ENCODE data around the gene ZSWIM6. TPM values are rescaled to one million over a fixed set of nuclear protein-coding genes. Genes with fewer than 3 reads are reported as not detected.

ZSWIM6 gene
- total RNA-seq, 1 experiment from 2014 or later, result 10.0 TPM

DNA sequence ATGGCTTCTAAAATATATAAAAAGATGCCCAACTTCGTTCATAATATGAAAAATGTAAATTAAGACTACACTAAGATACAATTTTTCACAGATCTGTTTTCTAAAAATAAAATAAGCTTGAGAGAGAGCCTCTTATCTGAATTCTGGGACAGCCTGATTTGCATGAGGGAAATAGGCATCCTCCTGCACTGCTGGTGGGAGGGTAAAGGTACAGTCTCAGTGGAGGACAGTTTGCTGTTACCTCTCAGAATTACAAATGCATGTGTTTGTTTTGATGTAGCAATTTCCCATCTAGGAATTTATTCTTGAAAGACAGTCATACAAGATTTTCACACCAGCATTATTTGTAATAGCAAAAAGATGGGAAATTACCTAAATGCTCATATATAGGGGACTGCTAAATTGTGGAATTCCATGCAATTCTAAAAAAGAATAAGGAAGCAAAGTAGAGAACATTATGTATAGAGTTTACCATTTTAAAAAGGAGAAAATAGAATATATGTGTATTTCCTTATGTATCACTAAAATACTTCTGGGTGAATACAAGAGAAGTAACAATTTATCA, 75.7 kb downstream of the ZSWIM6 start:
- no peak for TF ChIP-seq CTCF (IDR thresholded peaks at IDR 0.05; ENCODE audit: insufficient read depth in 1 of 2, low read depth in 1 of 2, low read length in 1 of 2, severe bottlenecking in 1 of 2, unreplicated experiment in 1 of 2)
- Mint-ChIP-seq H3K27me3 (ENCODE audit: insufficient read depth, unreplicated experiment) (no peaks in the 10 kb centered on the region), H3K4me3 (ENCODE audit: unreplicated experiment) (peak overlapping the region; percentile 84), H3K27ac (ENCODE audit: unreplicated experiment) (peak overlapping the region; percentile 85), H3K4me1 (ENCODE audit: low read depth, unreplicated experiment) (peaks cover 27% of the 10 kb centered on the region), H3K9me3 (ENCODE audit: unreplicated experiment) (no peaks in the 10 kb centered on the region), H3K36me3 (ENCODE audit: insufficient read depth, unreplicated experiment) (peaks cover 11% of the 10 kb centered on the region)
- no TSS peak for BruUV-seq (replicated peaks)
- ChIA-PET POLR2A (interaction anchor here (0.6 to 1.0 kb wide), 2 partner anchors 77 to 103 kb away, joined by 3 to 13 read pairs; no protein-coding TSS in a partner anchor), CTCF (no interaction called here)
- H3K9me3 ChIP-seq, result no peaks in the 10 kb centered on the region
- H3K4me3 ChIP-seq (ENCODE audit: low read depth, low read length), result peak overlapping the region; percentile 31
- H3K36me3 ChIP-seq (ENCODE audit: control insufficient read depth, insufficient read depth, low read length), result no peaks in the 10 kb centered on the region
- peaks cover 18% of the 10 kb centered on the region for H3K4me1 ChIP-seq
- intact Hi-C loops (cut with micrococcal nuclease; ENCODE audit: unreplicated experiment), result loop anchor here (1.0 kb wide), 1 partner anchor 76 kb away; no protein-coding TSS in a partner anchor
- no peaks in the 10 kb centered on the region for H3K27me3 ChIP-seq (replicated peaks; ENCODE audit: control insufficient read depth, insufficient read depth, low read length)
- no peak for DNase-seq

- peaks cover 27% of the 10 kb centered on the region for H3K4me1 Mint-ChIP-seq (ENCODE audit: low read depth, unreplicated experiment)
Observed at GRCh38 chr5:61408476-61409168, 76.6 kb downstream of the ZSWIM6 start.

More at GRCh38 chr5:61408476-61409168, 76.6 kb downstream of the ZSWIM6 start:
- no peaks in the 10 kb centered on the region for H3K9me3 ChIP-seq
- Mint-ChIP-seq H3K4me3 (ENCODE audit: unreplicated experiment) (peak overlapping the region; percentile 84), H3K9me3 (ENCODE audit: unreplicated experiment) (no peaks in the 10 kb centered on the region), H3K27me3 (ENCODE audit: insufficient read depth, unreplicated experiment) (no peaks in the 10 kb centered on the region), H3K36me3 (ENCODE audit: insufficient read depth, unreplicated experiment) (peaks cover 11% of the 10 kb centered on the region), H3K27ac (ENCODE audit: unreplicated experiment) (peak overlapping the region; percentile 85)
- DNase-seq, result peak; percentile 97 to 98
- ChIA-PET POLR2A (interaction anchor here (0.6 to 1.0 kb wide), 3 partner anchors 46 to 77 kb away, joined by 7 to 13 read pairs (median 7); no protein-coding TSS in a partner anchor), CTCF (interaction anchor here (0.6 kb wide), 2 partner anchors 27 to 351 kb away, joined by 3 read pairs; no protein-coding TSS in a partner anchor)
- intact Hi-C loops (cut with micrococcal nuclease; ENCODE audit: unreplicated experiment), result loop anchor here (1.0 kb wide), 1 partner anchor 77 kb away; no protein-coding TSS in a partner anchor
- peak overlapping the region; percentile 31 for H3K4me3 ChIP-seq (ENCODE audit: low read depth, low read length)
- no peaks in the 10 kb centered on the region for H3K36me3 ChIP-seq (ENCODE audit: control insufficient read depth, insufficient read depth, low read length)
- H3K27me3 ChIP-seq (replicated peaks; ENCODE audit: control insufficient read depth, insufficient read depth, low read length), result no peaks in the 10 kb centered on the region
- no TSS peak for BruUV-seq (replicated peaks)
- TF ChIP-seq CTCF (IDR thresholded peaks at IDR 0.05; ENCODE audit: insufficient read depth in 1 of 2, low read depth in 1 of 2, low read length in 1 of 2, severe bottlenecking in 1 of 2, unreplicated experiment in 1 of 2), result no peak
- peaks cover 18% of the 10 kb centered on the region for H3K4me1 ChIP-seq

All from Caco-2 (cell line).